Embryonic facial prominence (tissue), 1 donor: ENCODE results near the gene GTPBP6.
"Not testable (repeated sequence)": the region's sequence is repeated elsewhere in the genome, so short reads cannot be mapped to it uniquely, and the experiment has no call there.

Experiments
- DNase-seq: peaks from one replicate; pipeline ENCODE4 v3.0.0-alpha.2; 2016; ENCODE audit errors: extremely low spot score

Gene GTPBP6

GRCh38 chrX:334971-335757 is 16.6 kb upstream of the GTPBP6 start:
- DNase-seq, result no peak

- DNase-seq, result no peak
Observed at GRCh38 chrX:334331-334891, 15.8 kb upstream of the GTPBP6 start.

GRCh38 chrX:333611-334311 is 15.2 kb upstream of the GTPBP6 start:
- no peak for DNase-seq

- DNase-seq, result no peak
Observed at GRCh38 chrX:332916-333610, 14.5 kb upstream of the GTPBP6 start.

- no peak for DNase-seq
Observed at GRCh38 chrX:332496-332860, 13.9 kb upstream of the GTPBP6 start.

- no peak for DNase-seq
Observed at GRCh38 chrX:331825-332495, 13.4 kb upstream of the GTPBP6 start.

GRCh38 chrX:331151-331824 is 12.7 kb upstream of the GTPBP6 start:
- DNase-seq, result no peak

- no peak for DNase-seq
Observed at GRCh38 chrX:330726-331150, 12.1 kb upstream of the GTPBP6 start.

GRCh38 chrX:330141-330725 is 11.6 kb upstream of the GTPBP6 start:
- DNase-seq, result not testable (repeated sequence)

GRCh38 chrX:329291-329910 is 10.8 kb upstream of the GTPBP6 start:
- no peak for DNase-seq

GRCh38 chrX:327660-328126 is 9.1 kb upstream of the GTPBP6 start:
- DNase-seq, result no peak

- DNase-seq, result not testable (repeated sequence)
Observed at GRCh38 chrX:324664-325063, 6.1 kb upstream of the GTPBP6 start.

GRCh38 chrX:323721-324628 is 5.4 kb upstream of the GTPBP6 start:
- no peak for DNase-seq

- no peak for DNase-seq
Observed at GRCh38 chrX:320126-320783, 1.7 kb upstream of the GTPBP6 start.

- DNase-seq, result no peak
Observed at GRCh38 chrX:319579-320125, 1.1 kb upstream of the GTPBP6 start.

GRCh38 chrX:318068-318738 is 393 bp downstream of the GTPBP6 start:
- peak; percentile 94 for DNase-seq

GRCh38 chrX:317424-318067 is 1.1 kb downstream of the GTPBP6 start:
- DNase-seq, result no peak
